Aorta (tissue), 5 donors: ENCODE results near the gene NCKAP5. TPM values are rescaled to one million over a fixed set of nuclear protein-coding genes. Genes with fewer than 3 reads are reported as not detected.
A peak's percentile ranks its signal among the peaks of the same experiment; 100 is the strongest.

Experiments used
- ATAC-seq: fragments of 200-7000 bp; cut with Tn5 transposase; one replicate; pipeline ENCODE4 v1.9.1; 2022; ENCODE audit warnings: moderate library complexity; ENCODE audit not compliant: low FRiP score
- DNase-seq, 2 donors: peaks; one replicate each; pipeline ENCODE4 v3.0.0-alpha.2; 2020
- H3K27ac ChIP-seq, 2 donors: one replicate each; pipeline ENCODE4 v1.5.1; 2013; ENCODE audit warnings: low read length in 2 of 2, mild to moderate bottlenecking in 2 of 2, moderate library complexity in 2 of 2, control low read depth in 1 of 2, inconsistent platforms in 1 of 2, low read depth in 1 of 2
- H3K27me3 ChIP-seq, 2 donors: one replicate each; pipeline ENCODE4 v1.6.1; 2013; ENCODE audit warnings: control low read depth in 1 of 2, low read length in 1 of 2, mild to moderate bottlenecking in 1 of 2, moderate library complexity in 1 of 2; ENCODE audit not compliant: insufficient read depth in 2 of 2, control insufficient read depth in 1 of 2
- H3K36me3 ChIP-seq, 2 donors: one replicate each; pipeline ENCODE4 v1.6.1; 2013; ENCODE audit warnings: control low read depth in 1 of 2, low read length in 1 of 2, mild to moderate bottlenecking in 1 of 2; ENCODE audit not compliant: insufficient read depth in 2 of 2, control insufficient read depth in 1 of 2
- H3K4me1 ChIP-seq, 2 donors: one replicate each; pipeline ENCODE4 v1.6.1; 2013; ENCODE audit warnings: low read length in 2 of 2, control low read depth in 1 of 2, mild to moderate bottlenecking in 1 of 2, moderate library complexity in 1 of 2; ENCODE audit not compliant: insufficient read depth in 2 of 2, control insufficient read depth in 1 of 2
- H3K4me3 ChIP-seq, 2 donors: one replicate each; pipeline ENCODE4 v1.5.1; 2013; ENCODE audit warnings: low read length in 2 of 2, control low read depth in 1 of 2, mild to moderate bottlenecking in 1 of 2
- H3K9me3 ChIP-seq: one replicate; pipeline ENCODE4 v1.6.1; 2013; ENCODE audit warnings: mild to moderate bottlenecking, low read length; ENCODE audit not compliant: control insufficient read depth
- WGBS, 2 donors: extraction: QIAGEN DNeasy Blood & Tissue Kit; methylation state at CpG; one replicate each; pipeline ENCODE4 v1.1.7; 2013; 5-methylcytosine and 5-hydroxymethylcytosine counted together
- intact Hi-C, 2 donors: fragments of 100-400 bp; cut with DNase I; formaldehyde crosslinking; loops; one replicate each; pipeline versions ENCODE4 v1.14.2 to v1.15.0; 2022
- polyA plus RNA-seq, 2 donors: library from polyadenylated mRNA; stranded (reverse); fragments of 200-250 nt; gene quantifications; one replicate each; pipeline ENCODE4 v1.2.3, GENCODE V29; 2013
- total RNA-seq, 2 donors: library from RNA; stranded (reverse); fragmentation: NEBNext Ultra II Directional; extraction: Animal tissue kit (Norgen Biotek cat#: 25700); gene quantifications; one replicate each; pipeline ENCODE4 v1.2.1, GENCODE V29; 2021
- donor health status: healthy with polysubstance abuse.
- donor health status: Bipolar disorder and iron deficiency.
- donor health status: DM: no; HTN: no; CAD: no.
- donor health status: DM: no; HTN: no; CAD: no.
- donor health status: DM: yes; HTN: yes; CAD: no.

The NCKAP5 gene
- total and polyA plus RNA-seq, 4 donors: 0.75 to 7.5 (median 2.4) TPM; not detected in 1

GRCh38 chr2:133248264-133248663 lies 320.0 kb downstream of the NCKAP5 start:
- intact Hi-C loops: no loop called here
- Histone ChIP-seq H3K27ac (no peak overlapping the region), H3K4me1 (no peaks in the 10 kb centered on the region), H3K36me3 (no peaks in the 10 kb centered on the region), H3K27me3 (peaks cover 0 to 2% of the 10 kb centered on the region in 2 donors), H3K9me3 (no peaks in the 10 kb centered on the region), H3K4me3 (no peak overlapping the region)
- WGBS, 2 donors: 65 to 66% methylated on average over 4 of the region's 4 CpGs
- DNase-seq: no peak
- ATAC-seq: peak; percentile 22

GRCh38 chr2:133247631-133248030 lies 320.6 kb downstream of the NCKAP5 start:
- DNase-seq: no peak
- no peak for ATAC-seq
- Histone ChIP-seq H3K27ac (no peak overlapping the region), H3K36me3 (no peaks in the 10 kb centered on the region), H3K4me3 (no peak overlapping the region), H3K27me3 (peaks cover 0 to 2% of the 10 kb centered on the region in 2 donors), H3K9me3 (no peaks in the 10 kb centered on the region), H3K4me1 (no peaks in the 10 kb centered on the region)
- intact Hi-C loops: no loop called here
- 77 to 83% methylated on average over 2 of the region's 2 CpGs for WGBS, 2 donors

GRCh38 chr2:133241224-133241571 lies 327.1 kb downstream of the NCKAP5 start:
- DNase-seq (no peak), ATAC-seq (no peak)
- no peak overlapping the region for H3K4me3 ChIP-seq
- 48 to 52% methylated on average over 2 of the region's 2 CpGs for WGBS, 2 donors
- no peaks in the 10 kb centered on the region for H3K27me3 ChIP-seq
- no peaks in the 10 kb centered on the region for H3K36me3 ChIP-seq
- H3K9me3 ChIP-seq: no peaks in the 10 kb centered on the region
- no peak overlapping the region for H3K27ac ChIP-seq
- H3K4me1 ChIP-seq: no peaks in the 10 kb centered on the region
- intact Hi-C loops: no loop called here

GRCh38 chr2:133240491-133241223 lies 327.6 kb downstream of the NCKAP5 start:
- ATAC-seq (no peak), DNase-seq (no peak)
- Histone ChIP-seq H3K4me1 (no peaks in the 10 kb centered on the region), H3K27me3 (no peaks in the 10 kb centered on the region), H3K27ac (no peak overlapping the region), H3K4me3 (no peak overlapping the region), H3K36me3 (no peaks in the 10 kb centered on the region), H3K9me3 (no peaks in the 10 kb centered on the region)
- intact Hi-C loops: no loop called here
- WGBS, 2 donors: 45 to 54% methylated on average over 5 of the region's 5 CpGs

GRCh38 chr2:133235968-133236367 lies 332.3 kb downstream of the NCKAP5 start:
- 86 to 94% methylated on average over 1 of the region's 1 CpG for WGBS, 2 donors
- ATAC-seq (no peak), DNase-seq (no peak)
- Histone ChIP-seq H3K4me1 (no peaks in the 10 kb centered on the region), H3K36me3 (no peaks in the 10 kb centered on the region), H3K27me3 (no peaks in the 10 kb centered on the region), H3K4me3 (no peak overlapping the region), H3K27ac (no peak overlapping the region), H3K9me3 (no peaks in the 10 kb centered on the region)
- intact Hi-C loops: no loop called here

GRCh38 chr2:133232556-133232955 lies 335.7 kb downstream of the NCKAP5 start:
- Histone ChIP-seq H3K36me3 (no peaks in the 10 kb centered on the region), H3K9me3 (no peaks in the 10 kb centered on the region), H3K4me3 (no peak overlapping the region), H3K27ac (no peak overlapping the region), H3K4me1 (no peaks in the 10 kb centered on the region), H3K27me3 (no peaks in the 10 kb centered on the region)
- no peak for ATAC-seq
- DNase-seq: no peak
- intact Hi-C loops: no loop called here
- WGBS, 2 donors: 34 to 47% methylated on average over 1 of the region's 1 CpG

GRCh38 chr2:133231264-133231663 lies 337.0 kb downstream of the NCKAP5 start:
- Histone ChIP-seq H3K36me3 (no peaks in the 10 kb centered on the region), H3K4me1 (no peaks in the 10 kb centered on the region), H3K27me3 (no peaks in the 10 kb centered on the region), H3K9me3 (peaks cover 1% of the 10 kb centered on the region), H3K27ac (no peak overlapping the region), H3K4me3 (no peak overlapping the region)
- ATAC-seq: no peak
- intact Hi-C loops: no loop called here
- no peak for DNase-seq
- WGBS, 2 donors: 85 to 90% methylated on average over 1 of the region's 1 CpG

- peaks cover 1% of the 10 kb centered on the region for H3K9me3 ChIP-seq
- intact Hi-C loops: no loop called here
- H3K4me3 ChIP-seq: no peak overlapping the region
- 48 to 58% methylated on average over 1 of the region's 1 CpG for WGBS, 2 donors
- no peak for DNase-seq
- H3K27me3 ChIP-seq: no peaks in the 10 kb centered on the region
- no peak overlapping the region for H3K27ac ChIP-seq
- ATAC-seq: no peak
- H3K4me1 ChIP-seq: no peaks in the 10 kb centered on the region
- H3K36me3 ChIP-seq: no peaks in the 10 kb centered on the region
Observed at GRCh38 chr2:133229974-133230373, 338.3 kb downstream of the NCKAP5 start.

- no peaks in the 10 kb centered on the region for H3K36me3 ChIP-seq
- no peak for ATAC-seq
- no peaks in the 10 kb centered on the region for H3K4me1 ChIP-seq
- H3K9me3 ChIP-seq: peaks cover 1% of the 10 kb centered on the region
- H3K4me3 ChIP-seq: no peak overlapping the region
- H3K27ac ChIP-seq: no peak overlapping the region
- DNase-seq: no peak
- 94% methylated on average over 9 of the region's 9 CpGs for WGBS, 2 donors
- intact Hi-C loops: no loop called here
- no peaks in the 10 kb centered on the region for H3K27me3 ChIP-seq
Observed at GRCh38 chr2:133223226-133223625, 345.0 kb downstream of the NCKAP5 start.
